HepG2 (cell line): ENCODE results near the gene AFAP1. TPM values are rescaled to one million over a fixed set of nuclear protein-coding genes. Genes with fewer than 3 reads are reported as not detected.

Source experiments
- ATAC-seq: fragments of 200-7000 bp; cut with Tn5 transposase; 3 replicates; pipeline ENCODE4 v1.9.1; 2020; ENCODE audit warnings: mild to moderate bottlenecking, moderate library complexity
- BruUV-seq: library from RNA; stranded (reverse); fragments of 400-500 nt; replicated peaks from 2 replicates; lab custom pipeline; 2021; lab: Mats Ljungman, UMichigan
- CTCF ChIA-PET: fragments of 300-600 bp; formaldehyde crosslinking; extraction: SDS; loops from one replicate; lab custom pipeline; 2021; ENCODE audit warnings: low total read pairs, inconsistent platforms, low intra/inter-chr PET ratio; lab: Yijun Ruan, JAX
- POLR2A ChIA-PET: fragments of 350-600 bp; sonication (Branson Sonifier 250); formaldehyde crosslinking; loops from one replicate; lab custom pipeline; 2020; ENCODE audit warnings: antibody characterized with exemption, inconsistent platforms; lab: Yijun Ruan, JAX
- DNase-seq: peaks from one replicate; pipeline ENCODE4 v3.0.0-alpha.2; 2015; ENCODE audit warnings: low spot score
- FAIRE-seq: peaks from 3 replicates; lab custom pipeline; 2011; peaks lifted over from hg19 to GRCh38; lab: Jason Lieb, UNC
- H2AFZ ChIP-seq: one replicate; pipeline ENCODE4 v1.6.1; 2011; ENCODE audit warnings: low read length, inconsistent platforms
- H3K27ac ChIP-seq: fragments of 300-600 bp; 3 replicates; pipeline ENCODE4 v1.8.0; 2011; ENCODE audit warnings: mixed run types, mild to moderate bottlenecking, mixed read lengths, low read length, inconsistent platforms; ENCODE audit not compliant: insufficient read depth; ENCODE audit errors: extremely low read length
- H3K27me3 ChIP-seq, 2 experiments: fragments of 200-600 bp in 1 of 2; 2 replicates in 1 of 2; 3 replicates in 1 of 2; pipeline versions ENCODE4 v1.6.0 to v1.8.0; 2011; ENCODE audit warnings: low read length in 2 of 2, mild to moderate bottlenecking in 2 of 2, moderate library complexity in 2 of 2, inconsistent platforms in 1 of 2; ENCODE audit not compliant: insufficient read depth in 2 of 2, control insufficient read depth in 1 of 2
- H3K36me3 ChIP-seq, 2 experiments: fragments of 200-600 bp in 1 of 2; replicated peaks in 1 of 2; 2 replicates in 1 of 2; 3 replicates in 1 of 2; pipeline versions ENCODE4 v1.5.1 to v1.8.0; 2011; ENCODE audit warnings: low read length in 2 of 2, inconsistent platforms in 1 of 2; ENCODE audit not compliant: insufficient read depth in 2 of 2, control insufficient read depth in 1 of 2
- H3K4me1 ChIP-seq: 2 replicates; pipeline ENCODE4 v1.5.1; 2012; ENCODE audit warnings: low read length, inconsistent platforms; ENCODE audit not compliant: insufficient read depth
- H3K4me2 ChIP-seq: 2 replicates; pipeline ENCODE4 v1.6.0; 2011; ENCODE audit warnings: low read depth, low read length, inconsistent platforms
- H3K4me3 ChIP-seq, 3 experiments: fragments of 200-600 bp in 1 of 3; sonication (generic), shearing (Covaris generic) in 1 of 3; replicated peaks in 1 of 3; 2 replicates each; pipeline ENCODE4 v1.5.1; 2011 to 2016; ENCODE audit warnings: low read length in 3 of 3, inconsistent platforms in 2 of 3, low read depth in 2 of 3, mild to moderate bottlenecking in 2 of 3, control low read depth in 1 of 3, mixed read lengths in 1 of 3; ENCODE audit not compliant: insufficient read depth in 1 of 3
- H3K79me2 ChIP-seq: one replicate; pipeline ENCODE4 v1.6.1; 2011; ENCODE audit warnings: low read length, inconsistent platforms; ENCODE audit not compliant: insufficient read depth
- H3K9ac ChIP-seq: 2 replicates; pipeline ENCODE4 v1.6.0; 2011; ENCODE audit warnings: mild to moderate bottlenecking, low read depth, low read length, inconsistent platforms; ENCODE audit not compliant: insufficient read depth
- H3K9me3 ChIP-seq: 2 replicates; pipeline ENCODE4 v1.5.1; 2012; ENCODE audit warnings: mild to moderate bottlenecking, low read length
- H4K20me1 ChIP-seq: 2 replicates; pipeline ENCODE4 v1.6.0; 2011; ENCODE audit warnings: inconsistent platforms, mild to moderate bottlenecking, low read length, moderate library complexity; ENCODE audit not compliant: insufficient read depth
- AGO2 ChIP-seq: fragments of 200-400 bp; formaldehyde crosslinking; optimal IDR thresholded peaks from 2 replicates; pipeline ENCODE3; 2017; ENCODE audit warnings: mild to moderate bottlenecking, low read depth, low read length, moderate library complexity
- GTF3A ChIP-seq: sonication (generic); formaldehyde crosslinking; conservative IDR thresholded peaks from 2 replicates; pipeline ENCODE4 v1.4.0; 2020; ENCODE audit warnings: mild to moderate bottlenecking, missing genetic modification reagents
- HBP1 ChIP-seq: IDR thresholded peaks from 2 replicates; pipeline ENCODE4 v1.6.1; 2016; ENCODE audit warnings: low read depth, control low read depth
- MEIS1 ChIP-seq: sonication (generic); formaldehyde crosslinking; IDR thresholded peaks from 2 replicates; pipeline ENCODE4 v1.9.0; 2021; ENCODE audit warnings: mild to moderate bottlenecking, missing genetic modification reagents, moderate library complexity, borderline replicate concordance
- MIER3 ChIP-seq: IDR thresholded peaks from 2 replicates; pipeline ENCODE4 v1.6.1; 2016; ENCODE audit warnings: missing compliant biosample characterization, borderline replicate concordance
- POGZ ChIP-seq: sonication (generic); formaldehyde crosslinking; IDR thresholded peaks from 2 replicates; pipeline ENCODE4 v1.4.0; 2020; ENCODE audit warnings: mild to moderate bottlenecking, missing genetic modification reagents
- TEAD3 ChIP-seq: optimal IDR thresholded peaks from 2 replicates; pipeline ENCODE3; 2016; ENCODE audit warnings: borderline replicate concordance
- ZBTB33 ChIP-seq: sonication (generic); formaldehyde crosslinking; IDR thresholded peaks from 2 replicates; pipeline ENCODE4 v1.4.0; 2020; ENCODE audit warnings: missing genetic modification reagents
- ZFY ChIP-seq: sonication (generic); formaldehyde crosslinking; IDR thresholded peaks from 2 replicates; pipeline ENCODE4 v1.4.0; 2020; ENCODE audit warnings: missing genetic modification reagents
- ZNF530 ChIP-seq: sonication (generic); formaldehyde crosslinking; IDR thresholded peaks from 2 replicates; pipeline ENCODE4 v1.5.0; 2020; ENCODE audit warnings: low read depth, mild to moderate bottlenecking, missing genetic modification reagents
- ZNF564 ChIP-seq: sonication (generic); formaldehyde crosslinking; IDR thresholded peaks from 2 replicates; pipeline ENCODE4 v1.8.1; 2023; ENCODE audit warnings: mild to moderate bottlenecking, missing genetic modification reagents
- ZNF720 ChIP-seq: sonication (generic); formaldehyde crosslinking; IDR thresholded peaks from 2 replicates; pipeline ENCODE4 v1.4.0; 2020; ENCODE audit warnings: missing genetic modification reagents
- WGBS: methylation state at CpG from one replicate; pipeline ENCODE4 v1.1.6; 2017; ENCODE audit warnings: low lambda C conversion rate; 5-methylcytosine and 5-hydroxymethylcytosine counted together
- in situ Hi-C: cut with HindIII; loops from 2 replicates; pipeline ENCODE4 v1.10.0; 2017; ENCODE audit warnings: low pct_unique_long_range_greater_than_20kb; ENCODE audit not compliant: extremely low pct_ligation_motif_present
- intact Hi-C: fragments of 100-400 bp; cut with micrococcal nuclease; formaldehyde crosslinking; loops from one replicate; pipeline ENCODE4 v1.10.0; 2022; ENCODE audit not compliant: unreplicated experiment
- polyA plus RNA-seq, 8 experiments: library from polyadenylated mRNA; depleted of rRNA in 3 of 8; stranded (reverse) in 7 of 8; unstranded in 1 of 8; fragments of >200 nt; fragmentation: Illumina TruSeq in 4 of 8; extraction: Trizol in 4 of 8; gene quantifications; 2 replicates each; pipeline versions ENCODE4 v1.2.1 to v1.2.3, GENCODE V29; 2011 to 2016; ENCODE audit warnings: low read depth in 4 of 8, missing spikeins in 1 of 8, mixed read lengths in 1 of 8; ENCODE audit not compliant: insufficient read depth in 1 of 8
- total RNA-seq, 5 experiments: library from RNA; depleted of rRNA; stranded (reverse); fragments of >200 nt; fragmentation: Illumina TruSeq; extraction: Trizol; gene quantifications; 2 replicates each; pipeline ENCODE4 v1.2.3, GENCODE V29; 2016; ENCODE audit warnings: low read depth in 1 of 5

AFAP1 gene
- total and polyA plus RNA-seq, 2 of the 13 experiments (the other 11 are each of a cell fraction or from before 2014, with no cell fraction given), result 2.5 TPM

GRCh38 chr4:7838136-7838782 is 101.4 kb downstream of the AFAP1 start:
- ATAC-seq, result no peak
- Histone ChIP-seq H3K9ac (no peak overlapping the region), H3K4me1 (peaks cover 8% of the 10 kb centered on the region), H3K27ac (no peak overlapping the region)
- no peak for FAIRE-seq
- 98% methylated on average over 13 of the region's 13 CpGs for WGBS
- ChIA-PET CTCF (no interaction called here), POLR2A (no interaction called here)
- no peak for TF ChIP-seq ZFY (CRISPR knock-in tag)
- TF ChIP-seq GTF3A (CRISPR knock-in tag), result no peak
- no peak for TF ChIP-seq ZNF530 (CRISPR knock-in tag)
- no peak for TF ChIP-seq ZNF564
- TF ChIP-seq, all 625 proteins: peak for 0
- DNase-seq, result no peak
- H3K27me3 ChIP-seq, result no peaks in the 10 kb centered on the region
- in situ Hi-C loops, result no loop called here
- no peaks in the 10 kb centered on the region for H4K20me1 ChIP-seq
- no peak overlapping the region for H3K4me3 ChIP-seq
- H3K4me2 ChIP-seq, result no peak overlapping the region
- no peaks in the 10 kb centered on the region for H3K9me3 ChIP-seq
- intact Hi-C loops, result loop anchor here (5.0 kb wide), 1 partner anchor 566 kb away; no protein-coding TSS in a partner anchor
- no peaks in the 10 kb centered on the region for H3K79me2 ChIP-seq
- no peak overlapping the region for H2AFZ ChIP-seq
- BruUV-seq, result no TSS peak
- H3K36me3 ChIP-seq, result peaks cover 1 to 15% of the 10 kb centered on the region in 2 experiments; a peak in 2 of 5 replicates

- H2AFZ ChIP-seq, result no peak overlapping the region
- H4K20me1 ChIP-seq, result no peaks in the 10 kb centered on the region
- ATAC-seq (no peak), FAIRE-seq (no peak), DNase-seq (no peak)
- in situ Hi-C loops, result no loop called here
- H3K9ac ChIP-seq, result no peak overlapping the region
- H3K9me3 ChIP-seq, result no peaks in the 10 kb centered on the region
- WGBS, result 88% methylated on average over 6 of the region's 6 CpGs
- H3K4me2 ChIP-seq, result no peak overlapping the region
- H3K36me3 ChIP-seq, result peaks cover under 1 to 10% of the 10 kb centered on the region in 2 experiments; a peak in 2 of 5 replicates
- POLR2A ChIA-PET, result no interaction called here
- intact Hi-C loops, result loop anchor here (5.0 kb wide), 1 partner anchor 565 kb away; no protein-coding TSS in a partner anchor
- H3K27ac ChIP-seq, result no peak overlapping the region
- CTCF ChIA-PET, result no interaction called here
- H3K79me2 ChIP-seq, result no peaks in the 10 kb centered on the region
- no peaks in the 10 kb centered on the region for H3K27me3 ChIP-seq
- H3K4me1 ChIP-seq, result peaks cover 8% of the 10 kb centered on the region
- H3K4me3 ChIP-seq, result no peak overlapping the region
- BruUV-seq, result no TSS peak
- TF ChIP-seq POGZ (0 out of 2 replicates have a peak, but pooled peaks have one; percentile 37), AGO2 (no peak), MEIS1 (CRISPR knock-in tag) (no peak), ZNF720 (CRISPR knock-in tag) (no peak), TEAD3 (CRISPR knock-in tag) (peak; percentile 53), MIER3 (CRISPR knock-in tag) (no peak), HBP1 (CRISPR knock-in tag) (no peak), ZBTB33 (CRISPR knock-in tag) (peak; percentile 98)
Measured at GRCh38 chr4:7837597-7838135, 102.0 kb downstream of the AFAP1 start.
